Epithelial cell of prostate (primary cell): ENCODE measurements around the gene GFM2.
"Not testable (repeated sequence)": the region's sequence is repeated elsewhere in the genome, so short reads cannot be mapped to it uniquely, and the experiment has no call there.

ENCODE experiments used
- DNase-seq: peaks from one replicate; pipeline ENCODE4 v3.0.0-alpha.2; 2011; ENCODE audit warnings: low read depth, low spot score
- H3K27ac ChIP-seq: fragments of 450-650 bp; 2 replicates; pipeline ENCODE4 v1.5.1; 2017; ENCODE audit warnings: mild to moderate bottlenecking

Gene GFM2, protein sequence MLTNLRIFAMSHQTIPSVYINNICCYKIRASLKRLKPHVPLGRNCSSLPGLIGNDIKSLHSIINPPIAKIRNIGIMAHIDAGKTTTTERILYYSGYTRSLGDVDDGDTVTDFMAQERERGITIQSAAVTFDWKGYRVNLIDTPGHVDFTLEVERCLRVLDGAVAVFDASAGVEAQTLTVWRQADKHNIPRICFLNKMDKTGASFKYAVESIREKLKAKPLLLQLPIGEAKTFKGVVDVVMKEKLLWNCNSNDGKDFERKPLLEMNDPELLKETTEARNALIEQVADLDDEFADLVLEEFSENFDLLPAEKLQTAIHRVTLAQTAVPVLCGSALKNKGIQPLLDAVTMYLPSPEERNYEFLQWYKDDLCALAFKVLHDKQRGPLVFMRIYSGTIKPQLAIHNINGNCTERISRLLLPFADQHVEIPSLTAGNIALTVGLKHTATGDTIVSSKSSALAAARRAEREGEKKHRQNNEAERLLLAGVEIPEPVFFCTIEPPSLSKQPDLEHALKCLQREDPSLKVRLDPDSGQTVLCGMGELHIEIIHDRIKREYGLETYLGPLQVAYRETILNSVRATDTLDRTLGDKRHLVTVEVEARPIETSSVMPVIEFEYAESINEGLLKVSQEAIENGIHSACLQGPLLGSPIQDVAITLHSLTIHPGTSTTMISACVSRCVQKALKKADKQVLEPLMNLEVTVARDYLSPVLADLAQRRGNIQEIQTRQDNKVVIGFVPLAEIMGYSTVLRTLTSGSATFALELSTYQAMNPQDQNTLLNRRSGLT

DNA sequence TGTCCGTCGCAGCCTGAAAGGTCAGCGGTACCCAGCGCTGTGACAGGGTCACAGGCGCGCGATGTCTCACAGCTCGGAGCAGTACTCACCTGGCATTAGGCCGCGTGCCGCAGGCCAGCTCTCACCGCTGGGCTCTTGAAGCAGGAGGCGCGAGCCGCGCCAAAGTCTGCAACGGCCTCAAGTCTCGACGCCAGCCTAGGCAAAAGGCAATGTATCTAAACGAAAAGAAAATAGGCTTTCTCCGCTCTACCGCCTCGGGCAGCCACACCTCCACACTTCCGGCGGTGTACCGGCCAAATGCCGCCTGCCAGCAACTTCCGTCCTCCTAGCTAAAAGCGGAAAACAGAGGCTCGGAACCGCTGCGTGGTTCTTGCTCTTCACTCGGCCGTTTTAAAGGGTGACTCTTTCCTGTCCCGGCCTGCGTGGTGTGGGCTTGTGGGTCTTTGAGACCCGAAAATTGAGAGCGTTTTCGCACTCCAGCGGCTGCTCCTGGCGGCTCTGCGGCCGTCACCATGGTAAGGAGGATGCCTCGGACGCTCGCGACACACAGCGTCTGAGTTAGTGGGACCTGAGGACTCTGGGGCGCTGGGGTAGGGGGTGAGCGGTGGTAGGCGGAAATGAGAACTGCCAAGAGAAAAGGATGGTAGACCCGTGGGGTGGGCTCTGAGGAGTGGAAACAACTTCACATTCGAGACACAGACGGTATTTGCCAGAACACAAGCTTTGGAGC is at the start of gene GFM2, which contains the start of gene NSA2:
GFM2 (minus strand) TSS at position 269 of the 730 bp plus-strand sequence. CDS start 3,375 bp downstream, outside the sequence.
NSA2 (plus strand) TSS at position 401 of the 730 bp plus-strand sequence; CDS start at position 513, 112 bp downstream.
- H3K27ac ChIP-seq, result peak within 1 kb of the TSS; percentile 80
- DNase-seq, result peak; percentile 76

DNA sequence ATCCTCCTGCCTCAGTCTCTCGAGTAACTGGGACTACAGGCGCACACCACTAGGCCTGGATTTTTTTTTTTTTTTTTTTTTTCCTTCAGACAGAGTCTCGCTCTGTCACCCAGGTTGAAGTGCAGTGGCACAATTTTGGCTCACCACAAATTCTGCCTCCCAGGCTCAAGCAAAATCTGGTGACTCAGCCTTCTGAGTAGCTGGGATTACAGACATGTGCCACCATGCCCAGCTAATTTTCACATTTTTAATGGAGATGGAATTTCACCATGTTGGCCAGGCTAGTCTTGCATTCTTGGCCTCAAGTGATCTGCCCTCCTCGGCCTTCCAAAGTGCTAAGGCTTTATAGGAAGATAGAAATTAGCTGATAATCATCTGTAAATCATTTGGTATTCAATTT is 44.0 kb upstream of the GFM2 start:
- peak; percentile 75 for DNase-seq
- peak overlapping the region; percentile 55 for H3K27ac ChIP-seq

- no peak for DNase-seq
- H3K27ac ChIP-seq, result no peak overlapping the region
Observed at GRCh38 chr5:74801941-74802340, 35.0 kb upstream of the GFM2 start.

- H3K27ac ChIP-seq, result no peak overlapping the region
- DNase-seq, result no peak
Observed at GRCh38 chr5:74801197-74801596, 34.3 kb upstream of the GFM2 start.

- H3K27ac ChIP-seq, result no peak overlapping the region
- DNase-seq, result no peak
Observed at GRCh38 chr5:74798977-74799911, 32.3 kb upstream of the GFM2 start.

DNA sequence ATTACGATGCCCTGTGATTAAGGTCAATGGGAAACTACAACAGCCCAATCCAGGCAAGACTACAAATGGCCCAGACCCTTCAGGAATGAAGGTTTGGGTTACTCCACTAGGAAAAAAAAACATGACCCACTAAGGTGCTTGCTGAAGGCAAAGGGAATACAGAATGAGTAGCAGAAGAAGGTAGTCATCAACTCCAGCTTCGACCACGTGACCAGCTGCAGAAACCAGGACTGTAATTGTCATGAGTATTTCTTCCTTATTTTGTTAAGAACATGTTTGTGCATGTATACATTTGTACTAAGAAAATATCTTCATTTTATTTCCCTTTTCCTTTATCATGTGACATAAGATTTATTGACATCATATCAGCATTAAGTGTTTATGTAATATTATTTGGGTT is 24.8 kb upstream of the GFM2 start:
- H3K27ac ChIP-seq, result peak overlapping the region; percentile 73
- peak; percentile 72 for DNase-seq

- no peak overlapping the region for H3K27ac ChIP-seq
Observed at GRCh38 chr5:74787424-74787823, 20.5 kb upstream of the GFM2 start.

GRCh38 chr5:74786851-74787250 is 19.9 kb upstream of the GFM2 start:
- DNase-seq, result no peak

More at GRCh38 chr5:74787424-74787823, 20.5 kb upstream of the GFM2 start:
- no peak for DNase-seq

GRCh38 chr5:74778609-74779008 is 11.7 kb upstream of the GFM2 start:
- no peak overlapping the region for H3K27ac ChIP-seq
- no peak for DNase-seq

More at GRCh38 chr5:74786851-74787250, 19.9 kb upstream of the GFM2 start:
- H3K27ac ChIP-seq, result no peak overlapping the region

- DNase-seq, result no peak
- no peak overlapping the region for H3K27ac ChIP-seq
Observed at GRCh38 chr5:74772359-74772758, 5.4 kb upstream of the GFM2 start.

- DNase-seq, result no peak
Observed at GRCh38 chr5:74767579-74767913, 629 bp upstream of the GFM2 start.

GRCh38 chr5:74766418-74766848 is 484 bp downstream of the GFM2 start:
- H3K27ac ChIP-seq, result peak overlapping the region; percentile 80
- DNase-seq, result no peak

More at GRCh38 chr5:74767579-74767913, 629 bp upstream of the GFM2 start:
- peak overlapping the region; percentile 80 for H3K27ac ChIP-seq

GRCh38 chr5:74765929-74766328 is 988 bp downstream of the GFM2 start:
- no peak for DNase-seq
- peak overlapping the region; percentile 80 for H3K27ac ChIP-seq

GRCh38 chr5:74765201-74765600 is 1.7 kb downstream of the GFM2 start:
- DNase-seq, result no peak
- H3K27ac ChIP-seq, result peak overlapping the region; percentile 80

DNA sequence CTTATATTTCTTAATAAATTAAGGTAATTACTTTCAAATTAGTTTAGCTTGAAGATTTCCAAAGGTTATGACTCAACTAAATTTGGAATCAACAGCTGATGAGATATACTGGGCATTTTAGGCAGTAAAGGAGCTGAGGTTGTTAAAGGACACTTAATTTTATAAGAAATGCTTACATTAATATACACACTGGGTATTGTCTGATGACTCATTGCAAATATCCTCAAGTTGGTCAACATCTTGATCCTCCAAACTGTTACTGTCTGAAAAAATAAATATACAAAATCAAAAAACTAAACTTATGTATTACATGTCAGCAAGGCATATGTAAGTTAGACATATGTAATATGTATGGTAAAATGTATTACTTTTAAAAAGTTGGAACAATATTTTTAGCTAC is 3.4 kb downstream of the GFM2 start:
- DNase-seq, result no peak
- H3K27ac ChIP-seq, result peak overlapping the region; percentile 92

GRCh38 chr5:74762599-74762998 is 4.3 kb downstream of the GFM2 start:
- H3K27ac ChIP-seq, result peak overlapping the region; percentile 92
- peak; percentile 73 for DNase-seq

DNA sequence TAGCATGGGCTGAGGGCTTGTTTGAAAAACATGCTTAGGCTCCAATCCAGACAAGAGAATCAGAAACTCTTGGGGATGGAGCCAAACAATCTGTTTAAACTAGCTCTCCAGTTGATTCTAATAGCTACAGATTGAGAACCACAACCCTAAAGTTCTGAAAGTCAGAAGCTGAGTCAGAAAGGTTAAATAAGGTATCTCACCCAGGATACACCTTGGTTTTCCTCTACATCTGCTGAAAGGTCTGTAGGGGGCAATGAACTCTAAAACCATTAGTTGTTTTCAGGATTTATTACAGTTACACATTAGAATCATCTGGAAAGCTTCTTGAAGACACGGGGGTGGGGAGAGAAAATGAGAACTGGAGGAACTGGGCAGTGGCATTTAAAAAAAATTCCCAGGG is 5.7 kb downstream of the GFM2 start:
- no peak for DNase-seq
- H3K27ac ChIP-seq, result peak overlapping the region; percentile 92

DNA sequence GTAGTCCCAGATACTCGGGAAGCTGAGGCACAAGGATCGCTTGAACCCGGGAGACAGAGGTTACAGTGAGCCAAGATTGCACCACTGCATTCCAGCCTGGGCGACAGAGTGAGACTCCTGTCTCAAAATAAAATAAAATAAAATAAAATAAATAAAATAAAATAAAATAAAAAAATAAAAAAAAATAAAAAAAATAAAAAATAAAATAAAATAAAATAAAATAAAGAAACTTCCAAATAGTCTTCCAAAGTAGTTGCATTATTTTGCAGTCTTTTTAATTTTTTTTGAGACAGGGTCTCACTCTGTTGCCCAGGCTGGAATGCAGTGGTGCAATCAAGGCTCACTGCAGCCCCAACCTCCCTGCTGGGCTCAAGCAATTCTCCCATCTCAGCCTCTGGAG is 18.2 kb downstream of the GFM2 start:
- H3K27ac ChIP-seq, DNase-seq: not testable (repeated sequence)

- no peak overlapping the region for H3K27ac ChIP-seq
- DNase-seq, result no peak
Observed at GRCh38 chr5:74738406-74738805, 28.5 kb downstream of the GFM2 start.
